Choroid plexus epithelial cell (primary cell): ENCODE data around the gene DENND10.

Source experiments
- DNase-seq: peaks from one replicate; pipeline ENCODE4 v3.0.0-alpha.2; 2010; ENCODE audit warnings: low read depth
- H3K4me3 ChIP-seq: 2 replicates; pipeline ENCODE4 v1.5.1; 2011; ENCODE audit warnings: low read depth, mild to moderate bottlenecking, control low read depth, low read length, moderate library complexity
- TF ChIP-seq, protein P1 (sequence below): conservative IDR thresholded peaks from 2 replicates; pipeline ENCODE4 v1.5.1; 2011; ENCODE audit warnings: low read depth, mild to moderate bottlenecking, control low read depth, inconsistent platforms, low read length, moderate library complexity

DENND10 gene

DNA sequence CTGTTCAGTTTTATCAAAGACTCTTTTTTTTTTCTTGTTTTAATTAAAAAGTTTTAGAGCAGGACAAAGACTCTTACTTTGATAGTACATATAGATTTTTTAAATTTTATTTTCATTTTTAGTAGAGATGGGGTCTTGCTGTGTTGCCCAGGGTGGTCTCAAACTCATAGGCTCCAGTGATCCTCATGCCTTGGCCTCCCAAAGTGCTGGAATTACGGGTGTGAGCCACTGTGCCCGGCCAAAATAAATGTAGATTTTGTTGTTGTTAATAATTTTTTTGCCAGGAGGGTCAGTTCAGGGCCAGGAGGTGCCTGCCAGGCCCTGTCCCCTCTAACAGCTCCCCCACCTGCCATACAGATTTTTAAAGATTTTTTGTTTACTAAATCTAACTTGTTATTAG lies 17.0 kb downstream of the DENND10 start:
- DNase-seq, result no peak
- no peak overlapping the region for H3K4me3 ChIP-seq
- TF ChIP-seq, protein P1, sequence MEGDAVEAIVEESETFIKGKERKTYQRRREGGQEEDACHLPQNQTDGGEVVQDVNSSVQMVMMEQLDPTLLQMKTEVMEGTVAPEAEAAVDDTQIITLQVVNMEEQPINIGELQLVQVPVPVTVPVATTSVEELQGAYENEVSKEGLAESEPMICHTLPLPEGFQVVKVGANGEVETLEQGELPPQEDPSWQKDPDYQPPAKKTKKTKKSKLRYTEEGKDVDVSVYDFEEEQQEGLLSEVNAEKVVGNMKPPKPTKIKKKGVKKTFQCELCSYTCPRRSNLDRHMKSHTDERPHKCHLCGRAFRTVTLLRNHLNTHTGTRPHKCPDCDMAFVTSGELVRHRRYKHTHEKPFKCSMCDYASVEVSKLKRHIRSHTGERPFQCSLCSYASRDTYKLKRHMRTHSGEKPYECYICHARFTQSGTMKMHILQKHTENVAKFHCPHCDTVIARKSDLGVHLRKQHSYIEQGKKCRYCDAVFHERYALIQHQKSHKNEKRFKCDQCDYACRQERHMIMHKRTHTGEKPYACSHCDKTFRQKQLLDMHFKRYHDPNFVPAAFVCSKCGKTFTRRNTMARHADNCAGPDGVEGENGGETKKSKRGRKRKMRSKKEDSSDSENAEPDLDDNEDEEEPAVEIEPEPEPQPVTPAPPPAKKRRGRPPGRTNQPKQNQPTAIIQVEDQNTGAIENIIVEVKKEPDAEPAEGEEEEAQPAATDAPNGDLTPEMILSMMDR, result no peak

DNA sequence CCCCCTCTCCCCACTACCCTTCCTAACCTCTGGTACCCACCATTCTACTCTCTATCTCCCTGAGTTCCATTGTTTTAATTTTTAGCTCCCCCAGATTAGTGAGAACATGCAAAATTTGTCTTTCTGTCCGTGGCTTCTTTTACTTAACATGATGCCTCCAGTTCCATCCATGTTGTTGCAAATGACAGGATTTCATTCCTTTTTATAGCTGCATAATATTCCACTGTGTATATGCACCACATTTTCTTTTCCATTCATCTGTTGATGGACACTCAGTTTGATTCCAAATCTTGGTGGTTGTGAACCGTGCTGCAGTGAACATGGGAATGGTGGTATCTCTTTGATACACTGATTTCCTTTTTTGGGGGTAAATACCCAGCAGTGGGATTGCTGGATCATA lies 22.0 kb downstream of the DENND10 start:
- H3K4me3 ChIP-seq, result no peak overlapping the region
- DNase-seq, result no peak
- TF ChIP-seq, protein P1, result no peak

DNA sequence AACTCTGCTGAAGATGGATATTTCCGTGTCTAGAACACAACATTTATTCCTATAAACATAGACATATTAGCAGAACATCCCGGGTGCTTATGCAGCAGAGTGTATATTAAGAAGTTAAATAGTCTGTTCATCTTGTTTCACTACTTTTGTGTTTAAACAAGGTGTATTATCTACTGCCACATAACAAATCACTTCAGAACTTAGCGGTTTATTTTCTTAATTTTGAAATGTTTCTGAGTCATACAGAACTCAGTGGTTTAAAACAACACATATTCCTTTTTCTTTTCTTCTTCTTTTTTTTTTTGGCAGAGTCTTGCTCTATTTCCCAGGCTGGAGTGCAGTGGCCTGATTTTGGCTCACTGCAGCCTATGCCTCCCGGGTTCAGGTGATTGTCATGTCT lies 25.8 kb downstream of the DENND10 start:
- DNase-seq, result no peak
- TF ChIP-seq, protein P1, result no peak
- no peak overlapping the region for H3K4me3 ChIP-seq

DNA sequence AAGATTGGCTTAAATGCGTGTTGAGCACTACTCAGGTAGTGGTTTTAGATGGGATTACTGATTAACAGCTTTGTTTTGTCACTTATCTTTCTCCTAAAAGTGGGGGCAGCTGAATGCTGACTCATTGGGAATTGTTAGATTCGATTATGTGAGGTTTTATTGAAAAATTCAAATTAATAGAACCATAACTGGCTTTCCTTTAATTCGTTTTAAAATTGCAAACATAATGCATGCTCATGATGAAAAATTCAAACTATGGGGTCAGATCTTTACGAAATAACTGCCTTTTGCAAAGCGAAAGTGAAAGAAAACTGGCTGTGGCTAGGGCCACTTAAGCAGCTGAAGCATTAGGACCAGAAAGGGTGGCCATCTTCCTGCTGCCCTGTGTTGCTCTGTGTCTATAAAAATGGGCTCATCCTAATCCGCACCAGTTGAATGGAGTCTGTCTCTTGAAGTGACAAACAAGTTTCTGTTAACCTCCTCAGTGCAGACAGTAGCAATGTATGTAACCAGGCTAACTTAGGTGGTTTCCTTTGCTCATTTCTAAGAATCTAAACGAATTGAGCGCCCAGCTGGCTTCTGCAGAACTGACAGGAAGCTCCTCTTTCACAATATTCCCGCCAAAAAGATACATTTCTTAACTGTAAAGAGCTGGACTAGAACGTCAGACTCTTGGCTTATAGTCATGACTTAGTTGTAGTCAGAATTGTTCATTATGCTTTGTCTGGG lies 27.8 kb downstream of the DENND10 start:
- H3K4me3 ChIP-seq, result no peak overlapping the region
- DNase-seq, result peak; percentile 66
- TF ChIP-seq, protein P1, result no peak

DNA sequence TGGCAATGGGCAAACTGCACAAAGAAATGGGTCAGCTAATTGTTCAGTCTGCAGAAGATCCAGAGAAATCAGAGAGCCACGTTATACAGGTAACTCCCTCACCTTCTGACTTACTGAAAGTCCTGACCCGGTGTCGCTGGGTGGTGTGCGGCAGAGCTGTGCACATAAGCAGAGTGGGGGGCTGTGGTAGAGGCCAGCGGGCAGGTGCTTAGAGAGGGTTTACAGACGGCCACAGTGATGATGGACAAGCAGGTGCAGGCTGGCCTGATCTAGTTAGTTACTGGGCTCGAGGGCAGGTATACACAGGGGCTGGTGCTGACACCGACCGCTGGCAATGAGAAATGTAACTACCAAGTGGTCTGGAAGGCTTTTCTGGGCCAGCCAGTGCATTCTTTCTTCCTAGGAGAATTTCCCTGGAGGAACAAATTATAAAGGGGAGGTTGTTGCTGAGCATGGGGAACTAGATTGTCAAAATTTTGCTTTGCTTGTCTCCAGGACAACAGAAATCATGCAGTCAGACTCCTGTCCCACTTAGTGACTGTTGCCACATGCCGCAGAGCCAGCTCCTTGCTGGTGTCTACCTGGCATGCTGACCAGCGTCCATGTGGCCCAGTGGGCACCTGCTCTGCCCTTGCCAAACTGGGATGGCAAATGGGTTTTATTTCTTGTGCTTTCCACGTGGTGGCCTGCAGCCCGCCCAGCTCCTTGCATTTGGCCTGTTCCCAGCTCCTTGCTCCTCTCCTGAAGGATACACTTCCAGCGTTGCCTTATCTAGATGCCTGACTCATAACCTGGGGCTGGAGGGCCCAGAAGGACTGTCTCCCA lies 28.8 kb downstream of the DENND10 start:
- H3K4me3 ChIP-seq, result no peak overlapping the region
- TF ChIP-seq, protein P1, result no peak
- no peak for DNase-seq

DNA sequence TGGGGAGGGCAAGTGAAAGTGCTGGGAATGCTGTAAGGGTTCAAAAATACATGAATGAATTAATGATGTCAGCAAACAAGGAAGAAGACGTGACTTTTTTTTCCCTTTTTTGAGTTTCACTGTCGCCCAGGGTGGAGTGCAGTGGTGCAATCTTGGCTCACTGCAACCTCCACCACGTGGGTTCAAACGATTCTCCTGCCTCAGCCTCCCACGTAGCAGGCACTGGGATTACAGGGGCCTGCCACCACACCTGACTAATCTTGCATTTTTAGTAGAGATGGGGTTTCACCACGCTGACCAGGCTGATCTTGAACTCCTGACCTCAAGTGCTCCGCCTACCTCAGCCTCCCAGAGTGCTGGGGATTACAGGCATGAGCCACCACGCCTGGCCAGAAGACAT lies 30.0 kb downstream of the DENND10 start:
- TF ChIP-seq, protein P1, result no peak
- H3K4me3 ChIP-seq, result no peak overlapping the region
- no peak for DNase-seq
